Central memory CD4-positive, alpha-beta T cell (primary cell): ENCODE results near the gene FOCAD.
"Not testable (repeated sequence)": the region's sequence is repeated elsewhere in the genome, so short reads cannot be mapped to it uniquely, and the experiment has no call there.

Experiments
- DNase-seq: peaks from one replicate; pipeline ENCODE4 v3.0.0; 2022

The FOCAD gene

DNA sequence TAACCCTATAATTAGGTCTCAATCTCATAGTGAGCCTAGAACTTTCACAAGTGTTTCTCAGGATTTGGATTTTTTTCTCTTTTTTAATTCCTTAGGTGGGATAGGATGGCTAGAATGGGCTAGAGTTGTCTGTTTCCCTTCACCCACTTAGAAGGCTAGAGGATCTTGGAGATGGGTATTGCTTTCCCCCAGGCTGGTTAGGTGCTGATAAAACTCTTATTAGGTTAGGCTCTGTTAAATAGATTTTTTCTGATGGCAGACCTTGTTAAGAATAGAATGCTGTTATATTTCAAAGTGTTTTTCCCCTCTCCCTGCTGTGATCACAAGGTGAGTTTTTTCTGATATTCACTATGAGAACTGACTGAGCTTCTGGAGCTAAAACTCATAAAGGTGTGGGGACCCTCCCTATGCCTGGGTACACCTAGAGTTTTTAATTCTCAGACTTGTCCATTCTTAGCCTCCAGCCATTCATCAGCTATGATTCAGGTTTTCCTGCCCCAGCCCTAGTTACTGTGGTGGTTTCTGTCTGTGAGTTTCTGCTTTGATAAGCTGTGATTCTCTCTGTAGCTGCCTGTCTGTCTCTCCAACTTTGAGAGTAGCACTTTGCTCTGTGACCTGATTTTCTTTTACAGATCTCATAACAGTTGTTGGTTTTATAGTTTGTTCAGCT is 215.0 kb downstream of the FOCAD start:
- DNase-seq = no peak

DNA sequence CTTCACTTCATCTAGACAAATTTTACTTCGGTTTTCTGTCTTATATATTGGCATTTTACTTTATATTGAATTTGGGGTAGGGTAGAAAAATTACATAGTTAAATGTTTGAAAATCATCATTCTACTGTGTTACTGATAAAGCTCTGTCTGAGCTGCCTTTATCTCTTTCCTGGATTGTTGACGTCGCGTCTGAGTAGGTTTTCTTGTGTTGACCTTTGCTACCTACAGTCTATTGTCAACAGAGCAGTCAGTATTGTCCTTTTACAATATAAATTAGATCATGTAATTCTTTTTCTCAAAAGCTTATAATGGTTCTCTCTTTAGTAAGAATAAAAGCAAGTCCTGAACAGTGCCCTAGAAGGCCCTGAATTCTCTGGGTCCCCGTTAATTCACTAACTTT is 219.2 kb downstream of the FOCAD start:
- DNase-seq = no peak

DNA sequence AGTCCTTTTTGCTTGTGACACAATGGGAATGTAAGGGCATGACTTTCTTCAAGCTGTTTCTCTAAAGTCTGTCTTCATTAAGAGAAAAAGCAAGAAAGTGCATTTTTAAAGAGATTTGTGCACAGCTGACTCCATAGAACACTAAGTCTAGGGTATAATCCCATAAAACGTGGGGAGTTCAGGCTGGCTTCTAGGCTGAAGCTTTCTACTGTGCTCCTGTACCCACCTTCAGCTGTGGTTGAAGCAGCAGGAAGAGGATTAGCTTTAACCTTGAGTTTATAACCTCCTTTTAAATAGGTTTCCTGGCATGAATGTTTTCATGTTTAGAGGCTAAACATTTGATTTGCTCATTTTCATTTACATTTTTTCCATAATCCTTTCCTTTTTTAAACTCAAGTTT is 220.9 kb downstream of the FOCAD start:
- no peak for DNase-seq

DNA sequence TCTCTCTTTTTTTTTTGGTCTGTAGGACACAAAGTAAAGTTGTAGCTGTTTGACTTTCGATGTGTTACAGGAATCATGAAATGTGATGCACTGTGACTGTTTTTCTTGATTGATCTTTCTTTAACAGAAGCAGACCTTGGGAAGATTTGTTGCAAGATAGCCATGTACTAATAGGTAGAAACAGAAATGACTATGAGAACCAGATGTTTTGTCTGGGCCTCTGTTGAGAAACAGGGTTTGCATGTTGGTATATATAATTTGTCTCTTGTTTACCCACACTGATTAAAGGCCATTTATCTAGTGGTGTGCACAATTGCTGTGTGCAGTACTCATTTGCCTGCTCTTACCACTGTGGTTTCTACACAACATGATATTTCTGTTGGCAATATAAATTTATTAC is 222.3 kb downstream of the FOCAD start:
- no peak for DNase-seq

DNA sequence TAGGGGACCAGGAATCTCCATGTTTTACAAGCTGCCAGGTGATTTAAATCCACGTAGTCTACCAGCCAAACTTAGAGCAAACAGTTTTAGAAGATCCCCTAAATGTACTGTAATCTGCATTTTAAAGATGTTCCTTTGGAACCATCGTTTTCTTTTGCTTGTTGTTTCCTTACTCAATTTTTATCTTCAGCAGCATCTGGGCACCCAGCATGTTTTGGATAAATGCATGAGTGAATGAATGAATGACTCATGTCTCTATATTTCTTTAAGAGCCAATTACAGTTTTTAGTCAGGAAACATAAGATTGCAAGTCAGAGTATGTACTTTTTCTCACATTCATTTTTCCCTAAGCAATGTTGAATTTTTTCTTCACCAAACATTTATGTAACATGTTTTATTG is 224.4 kb downstream of the FOCAD start:
- no peak for DNase-seq

DNA sequence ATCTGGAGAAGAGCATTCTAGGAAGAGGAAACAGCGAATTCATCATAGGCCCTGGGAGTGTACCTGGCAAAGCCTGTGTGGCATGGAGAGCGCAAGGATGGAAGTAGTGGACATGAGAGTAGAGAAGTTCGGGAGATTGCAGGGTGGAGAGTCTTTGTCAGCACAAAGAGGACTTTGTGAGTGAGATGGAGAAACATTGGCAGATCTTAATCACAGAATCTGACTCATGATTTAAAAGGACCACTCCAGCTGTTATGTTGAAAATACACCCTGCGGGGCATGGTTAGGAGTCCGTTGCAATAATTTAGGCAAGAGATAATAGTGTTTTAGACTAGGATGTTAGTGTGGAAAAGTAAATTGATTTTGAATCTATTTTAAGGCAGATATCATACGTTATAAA is 230.5 kb downstream of the FOCAD start:
- no peak for DNase-seq

DNA sequence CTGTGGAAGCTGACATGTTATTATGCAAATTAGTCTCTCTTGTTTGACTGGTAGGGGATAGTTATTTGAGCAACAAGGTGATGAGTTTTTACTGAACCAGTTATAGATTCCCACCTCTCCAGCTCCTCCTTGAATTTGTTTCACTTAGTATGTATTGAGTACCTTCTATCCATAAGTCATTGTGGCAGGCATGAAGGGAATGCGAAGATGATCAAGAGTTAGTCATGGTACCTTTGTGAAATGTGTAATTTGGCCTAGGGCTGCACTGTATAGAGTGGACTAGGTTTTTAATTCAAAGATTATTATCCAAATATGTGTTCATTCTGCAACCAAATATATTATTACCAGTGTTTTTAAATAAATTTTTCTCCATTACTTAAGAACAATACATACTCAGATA is 237.3 kb downstream of the FOCAD start:
- DNase-seq = no peak

DNA sequence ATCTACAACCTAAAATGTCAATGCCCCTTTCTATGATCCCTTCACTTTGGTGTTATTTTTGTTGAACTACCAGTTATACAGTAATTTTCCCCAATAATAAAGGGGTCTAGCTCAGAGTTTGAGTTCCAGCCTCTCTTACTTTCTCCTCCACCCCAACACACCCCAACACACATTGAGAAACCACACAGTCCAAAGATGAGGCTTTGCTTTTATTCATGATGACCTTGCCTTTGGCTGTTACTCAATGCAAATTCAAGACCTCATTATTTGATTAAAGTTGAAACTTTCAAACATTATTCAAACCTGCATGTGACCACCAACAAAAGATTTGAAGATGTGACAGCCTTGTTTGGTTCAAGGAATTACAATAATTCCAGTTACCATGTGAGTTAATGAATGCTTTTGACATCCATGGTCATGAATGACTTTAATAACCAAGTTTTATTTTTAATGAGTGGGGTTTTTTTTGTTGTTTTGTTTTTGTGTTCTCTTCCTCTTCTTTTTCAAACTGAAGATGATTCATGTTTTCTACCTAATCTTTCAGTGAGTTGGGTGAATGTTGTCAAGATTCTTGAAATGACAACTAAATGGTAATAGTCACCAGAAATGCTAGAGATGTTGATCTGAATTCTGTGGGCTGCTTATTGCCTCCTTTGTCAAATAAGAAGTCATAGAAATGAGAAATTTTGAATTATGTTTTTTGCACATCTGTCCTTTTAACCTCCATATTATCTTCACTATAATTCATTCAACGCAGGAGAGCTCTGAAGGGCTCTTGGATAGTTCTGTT is 241.4 kb downstream of the FOCAD start:
- DNase-seq = no peak

DNA sequence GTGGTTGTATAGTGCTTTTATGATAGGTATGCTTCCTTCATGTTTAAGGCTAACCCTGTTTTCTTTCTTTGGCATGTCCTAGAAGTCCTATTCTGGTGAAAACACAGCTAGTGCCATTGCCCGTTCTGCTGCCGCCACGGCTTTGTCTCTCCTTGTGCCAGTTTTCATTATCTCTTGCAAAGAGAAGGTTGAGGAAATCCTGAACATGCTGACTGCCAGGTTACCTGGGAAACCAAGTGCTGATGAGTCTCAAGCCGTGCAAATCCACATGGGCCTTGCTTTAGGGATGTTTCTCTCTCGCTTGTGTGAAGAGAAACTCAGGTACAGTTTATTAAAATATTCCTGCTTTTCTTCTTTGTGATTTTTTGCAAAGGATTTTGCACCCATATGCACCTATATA is 245.2 kb downstream of the FOCAD start:
- DNase-seq = no peak

DNA sequence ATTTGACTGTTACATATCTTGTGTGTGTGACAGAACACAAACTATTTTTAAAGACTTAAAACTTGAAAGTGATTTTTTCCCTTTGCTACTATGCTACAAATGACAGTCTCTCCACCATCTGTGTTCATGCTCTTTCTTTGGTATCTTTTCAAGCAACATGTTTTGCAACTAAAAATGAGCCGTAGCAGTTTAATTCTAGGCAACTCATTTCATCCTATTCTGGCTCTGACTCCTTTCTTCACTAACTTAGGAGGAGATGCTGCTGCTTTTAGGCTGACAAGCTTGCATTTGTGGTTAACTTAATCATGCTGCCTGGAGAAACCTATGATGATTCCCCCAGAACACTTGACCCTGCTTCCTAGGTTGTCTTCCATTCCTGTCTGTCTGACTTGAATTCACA is 246.8 kb downstream of the FOCAD start:
- no peak for DNase-seq

DNA sequence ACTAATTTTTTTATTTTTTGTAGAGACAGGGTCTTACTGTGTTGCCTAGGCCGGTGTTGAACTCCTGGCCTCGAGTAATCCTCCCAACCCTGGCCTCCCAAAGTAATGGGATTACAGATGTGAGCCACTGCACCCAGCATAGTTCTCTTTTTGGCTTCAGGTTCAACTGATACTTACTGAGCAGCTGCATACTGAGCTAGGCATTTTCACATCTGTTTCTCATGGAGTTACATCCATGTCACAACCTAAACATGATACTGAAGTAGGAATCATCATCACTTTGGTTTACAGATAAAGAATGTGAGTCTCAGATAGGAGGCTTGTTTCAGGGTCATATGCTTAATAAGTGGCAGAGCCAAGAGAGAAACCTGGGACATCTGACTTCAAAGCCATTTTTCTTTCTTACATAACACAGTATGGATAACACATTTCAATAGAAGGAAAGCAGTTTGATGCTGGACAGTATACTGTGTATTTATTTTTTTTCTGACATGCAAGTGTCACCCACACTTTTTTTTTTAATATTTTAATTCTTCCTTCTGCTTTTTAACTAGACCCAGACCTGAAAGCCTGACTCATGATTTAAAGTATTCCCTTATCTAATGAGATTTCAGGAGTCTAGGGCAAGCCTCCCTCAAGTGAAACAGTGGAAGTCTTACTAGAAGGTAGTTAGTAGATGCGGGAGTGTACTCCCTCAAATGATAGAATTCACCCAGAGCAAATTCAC is 256.6 kb downstream of the FOCAD start:
- no peak for DNase-seq

DNA sequence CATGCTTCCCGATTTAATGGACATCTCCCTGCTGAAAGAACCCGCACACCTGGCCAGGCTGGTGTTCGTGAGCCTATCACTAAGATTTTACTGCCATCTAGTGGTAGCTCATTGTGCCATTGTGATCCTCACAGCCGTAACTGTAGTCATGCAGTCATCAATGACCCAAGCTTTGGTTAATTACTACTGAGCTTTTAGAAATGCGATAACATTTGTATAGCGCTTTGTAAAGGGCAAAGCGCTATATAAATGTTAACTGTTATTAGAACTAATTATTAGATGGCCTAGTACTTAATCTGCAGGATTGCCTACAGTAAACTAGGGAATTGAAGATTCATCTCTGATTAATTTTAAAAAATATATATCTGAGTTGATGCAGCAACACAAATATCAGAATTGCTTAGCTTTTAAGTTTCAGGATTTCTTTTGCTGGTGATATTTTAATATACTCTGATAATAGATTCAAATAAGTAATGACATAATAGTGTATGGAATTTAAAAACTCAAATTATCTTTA is 257.2 kb downstream of the FOCAD start:
- peak; percentile 55 for DNase-seq

DNA sequence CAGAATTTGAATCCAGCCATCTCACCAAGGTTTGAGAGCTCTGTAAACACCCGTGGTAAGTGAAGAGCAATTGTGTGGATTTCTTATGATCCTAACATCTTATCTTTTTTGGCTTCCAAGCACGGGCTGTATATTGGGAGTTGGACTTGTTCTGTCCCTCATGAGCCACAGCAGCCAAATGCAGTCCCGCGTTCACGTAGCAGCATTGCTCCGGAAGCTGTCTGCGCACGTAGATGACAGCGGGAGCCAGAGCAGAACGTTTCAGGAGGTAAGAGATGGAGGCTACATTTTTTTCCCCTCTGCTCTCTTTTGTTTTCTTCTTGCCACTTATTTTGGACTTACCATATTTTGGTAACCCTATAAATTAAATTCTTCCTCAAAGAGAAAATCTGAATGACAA is 260.4 kb downstream of the FOCAD start:
- DNase-seq = no peak

DNA sequence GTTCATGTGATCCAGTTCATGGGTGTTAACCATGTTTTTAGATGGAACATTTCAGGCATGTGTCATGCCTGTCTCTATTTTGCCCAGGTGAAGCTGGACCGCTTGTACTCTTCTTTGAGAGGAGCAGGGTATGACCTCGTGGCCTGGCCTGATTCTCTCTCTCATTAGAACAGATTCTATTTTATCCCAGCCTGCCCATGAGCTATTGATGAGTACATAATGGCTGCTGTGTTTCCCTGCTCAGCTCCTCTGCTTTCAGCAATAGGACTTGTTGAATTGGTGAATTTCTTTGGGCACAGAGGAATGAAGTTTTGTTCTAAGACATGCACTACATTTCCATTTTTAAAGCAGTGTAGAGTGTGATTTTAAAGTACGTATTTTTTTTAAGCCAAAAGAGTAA is 261.2 kb downstream of the FOCAD start:
- no peak for DNase-seq

DNA sequence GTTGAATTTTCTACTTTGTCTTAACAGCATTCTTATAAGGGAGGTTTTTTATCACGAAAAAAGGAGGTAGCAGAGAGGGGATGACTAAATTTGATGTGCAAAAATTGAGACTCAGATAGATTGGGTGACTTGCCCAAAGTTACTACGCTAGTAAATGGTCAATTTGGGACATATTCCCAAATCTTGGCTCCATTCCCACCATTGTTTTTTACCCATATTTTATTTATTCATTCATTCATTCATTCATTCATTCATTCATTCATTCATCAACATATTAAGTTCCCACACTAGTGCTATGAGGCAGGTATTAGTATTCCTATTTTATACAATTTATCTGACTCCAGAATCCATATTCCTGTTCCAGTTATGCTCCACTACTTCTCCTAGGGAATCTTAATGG is 261.8 kb downstream of the FOCAD start:
- no peak for DNase-seq

DNA sequence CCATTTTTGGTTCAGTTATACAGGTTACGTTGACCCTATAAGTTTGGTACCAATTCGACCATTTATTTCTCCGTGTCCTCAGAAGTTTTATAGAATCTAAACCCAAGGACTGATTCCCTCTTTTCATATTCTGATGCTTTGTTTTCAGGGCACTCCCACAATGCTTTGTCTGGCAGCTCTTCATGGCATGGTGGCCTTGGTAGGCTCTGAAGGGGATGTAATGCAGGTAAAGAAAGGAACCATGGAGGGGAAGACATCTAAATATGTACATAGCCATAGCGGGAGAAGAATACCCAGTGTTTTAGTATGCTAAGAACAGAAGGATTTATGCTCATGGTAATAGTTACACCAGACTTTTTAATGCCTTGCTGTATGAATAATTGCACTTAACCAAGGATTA is 264.6 kb downstream of the FOCAD start:
- DNase-seq = no peak

DNA sequence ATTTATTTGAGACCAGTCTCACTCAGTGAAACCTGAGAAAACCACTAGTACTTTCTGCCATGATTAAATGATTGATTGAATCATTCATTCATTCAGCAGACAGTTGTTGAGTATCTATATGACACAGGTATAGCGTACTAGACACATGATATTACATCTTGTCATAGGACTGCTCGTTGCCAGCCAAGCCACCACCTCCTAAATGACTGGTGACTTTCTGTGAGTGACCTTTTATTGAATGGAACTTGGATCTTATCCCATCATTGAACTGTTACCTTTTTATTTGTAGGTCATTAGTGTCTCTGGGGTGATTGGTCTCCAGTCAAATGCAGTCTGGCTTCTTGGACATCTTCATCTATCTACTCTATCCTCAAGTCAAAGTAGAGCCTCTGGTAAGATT is 266.6 kb downstream of the FOCAD start:
- no peak for DNase-seq

DNA sequence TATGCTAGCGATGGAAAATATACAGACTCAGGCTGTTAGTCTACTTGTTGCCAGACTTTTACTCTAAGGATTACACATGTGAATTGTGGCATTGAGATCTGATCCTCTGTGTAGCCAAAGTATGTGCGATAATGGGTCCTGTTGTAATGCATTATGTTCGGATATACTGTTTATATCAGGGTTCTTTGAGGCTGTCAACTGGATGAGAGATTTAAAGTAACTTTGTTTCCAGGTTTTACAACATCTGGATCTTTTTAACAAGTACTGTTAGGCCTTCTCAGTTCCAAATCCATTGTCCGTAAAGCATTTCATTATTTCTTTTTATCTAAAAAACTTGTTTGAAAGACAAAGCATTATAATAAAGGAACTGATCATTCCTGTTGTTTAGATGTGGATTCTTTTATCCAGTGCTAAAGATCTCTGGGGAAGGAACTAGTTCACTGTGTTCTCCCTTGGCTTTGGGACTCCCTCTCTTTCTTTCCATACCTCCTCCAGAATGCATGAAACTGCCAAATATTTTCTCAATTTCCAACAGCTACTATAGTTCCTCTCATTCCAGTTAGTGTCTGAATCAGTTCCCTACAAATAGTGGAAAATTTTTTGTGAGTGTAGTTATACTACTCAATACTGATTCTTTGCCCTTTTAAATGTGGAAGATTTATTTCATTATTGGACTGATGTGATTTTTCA is 278.6 kb downstream of the FOCAD start:
- no peak for DNase-seq

DNA sequence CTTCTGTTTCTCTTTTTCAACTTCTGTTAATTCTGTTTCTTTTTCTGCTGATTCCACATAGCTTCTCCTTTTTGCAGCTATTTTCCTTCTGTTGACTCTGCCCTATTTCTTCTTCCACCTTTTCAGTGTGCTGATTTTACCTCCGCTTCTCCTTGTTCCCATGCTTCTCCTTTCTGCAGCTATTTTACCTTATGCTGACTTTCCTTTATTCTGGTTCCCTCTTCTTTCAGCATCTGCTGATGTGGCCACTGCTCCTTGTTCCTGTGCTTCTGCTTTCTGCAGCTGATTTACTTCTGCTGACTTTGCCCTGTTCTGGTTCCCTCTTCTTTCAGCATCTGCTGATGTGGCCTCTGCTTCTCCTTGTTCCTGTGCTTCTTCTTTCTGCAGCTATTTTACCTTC is 288.6 kb downstream of the FOCAD start:
- no peak for DNase-seq

DNA sequence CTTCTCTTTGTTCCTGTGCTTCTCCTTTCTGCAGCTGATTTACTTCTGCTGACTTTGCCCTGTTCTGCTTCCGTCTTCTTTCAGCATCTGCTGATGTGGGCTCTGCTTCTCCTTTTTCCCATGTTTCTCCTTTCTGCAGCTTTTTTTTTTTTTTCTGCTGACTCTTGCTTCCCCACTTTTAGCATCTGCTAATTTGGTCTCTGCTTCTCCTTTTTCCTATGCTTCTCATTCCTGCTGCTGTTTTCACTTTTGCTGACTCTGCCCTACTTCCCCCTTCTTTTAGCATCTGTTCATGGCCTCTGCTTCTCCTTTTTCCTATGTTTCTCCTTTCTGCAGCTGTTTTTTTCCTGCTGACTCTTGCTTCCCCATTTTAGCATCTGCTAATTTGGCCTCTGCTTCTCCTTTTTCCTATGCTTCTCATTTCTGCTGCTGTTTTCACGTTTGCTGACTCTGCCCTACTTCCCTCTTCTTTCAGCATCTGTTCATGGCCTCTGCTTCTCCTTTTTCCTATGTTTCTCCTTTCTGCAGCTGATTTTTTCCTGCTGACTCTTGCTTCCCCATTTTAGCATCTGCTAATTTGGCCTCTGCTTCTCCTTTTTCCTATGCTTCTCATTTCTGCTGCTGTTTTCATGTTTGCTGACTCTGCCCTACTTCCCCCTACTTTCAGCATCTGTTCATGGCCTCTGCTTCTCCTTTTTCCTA is 289.3 kb downstream of the FOCAD start:
- not testable (repeated sequence) for DNase-seq

DNA sequence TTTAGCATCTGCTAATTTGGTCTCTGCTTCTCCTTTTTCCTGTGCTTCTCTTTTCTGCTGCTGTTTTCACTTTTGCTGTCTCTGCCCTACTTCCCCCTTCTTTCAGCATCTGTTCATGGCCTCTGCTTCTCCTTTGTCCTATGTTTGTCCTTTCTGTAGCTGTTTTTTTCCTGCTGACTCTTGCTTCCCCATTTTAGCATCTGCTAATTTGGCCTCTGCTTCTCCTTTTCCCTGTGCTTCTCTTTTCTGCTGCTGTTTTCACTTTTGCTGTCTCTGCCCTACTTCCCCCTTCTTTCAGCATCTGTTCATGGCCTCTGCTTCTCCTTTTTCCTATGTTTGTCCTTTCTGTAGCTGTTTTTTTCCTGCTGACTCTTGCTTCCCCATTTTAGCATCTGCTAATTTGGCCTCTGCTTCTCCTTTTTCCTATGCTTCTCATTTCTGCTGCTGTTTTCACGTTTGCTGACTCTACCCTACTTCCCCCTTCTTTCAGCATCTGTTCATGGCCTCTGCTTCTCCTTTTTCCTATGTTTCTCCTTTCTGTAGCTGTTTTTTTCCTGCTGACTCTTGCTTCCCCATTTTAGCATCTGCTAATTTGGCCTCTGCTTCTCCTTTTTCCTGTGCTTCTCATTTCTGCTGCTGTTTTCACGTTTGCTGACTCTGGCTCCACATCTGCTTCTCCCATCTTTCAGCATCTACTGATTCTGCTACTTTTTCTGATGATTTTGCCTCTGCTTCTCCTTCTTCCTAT is 290.3 kb downstream of the FOCAD start:
- DNase-seq = not testable (repeated sequence)

DNA sequence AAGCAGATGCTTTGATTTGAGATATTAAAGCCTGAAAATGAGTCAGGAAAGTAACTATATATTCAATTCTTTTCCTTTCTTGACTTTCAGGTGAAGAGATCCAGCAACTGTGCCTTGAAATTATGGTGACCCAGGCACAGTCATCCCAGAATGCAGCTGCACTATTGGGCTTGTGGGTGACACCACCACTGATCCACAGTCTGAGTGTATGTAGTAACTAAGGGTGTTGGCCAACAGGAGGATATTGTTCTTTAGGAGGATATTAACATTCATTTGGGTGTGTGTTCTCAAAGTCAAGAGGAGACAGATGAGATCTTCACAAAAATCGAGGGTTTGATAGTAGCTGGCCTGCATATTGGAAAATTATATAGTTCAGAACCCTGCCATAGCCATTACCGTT is 294.2 kb downstream of the FOCAD start:
- DNase-seq = no peak
